OCI-LY7 (cell line): ENCODE results near the gene AK4. TPM values are rescaled to one million over a fixed set of nuclear protein-coding genes. Genes with fewer than 3 reads are reported as not detected.

ENCODE experiments used
- BruUV-seq: library from RNA; stranded (reverse); fragments of 400-500 nt; replicated peaks from 2 replicates; lab custom pipeline; 2021; lab: Mats Ljungman, UMichigan
- CTCF ChIA-PET: fragments of 300-600 bp; sonication (Branson Sonifier 250); formaldehyde crosslinking; loops from one replicate; lab custom pipeline; 2022; ENCODE audit warnings: antibody characterized with exemption; ENCODE audit not compliant: unreplicated experiment; lab: Charles Lee
- POLR2A ChIA-PET: fragments of 300-600 bp; sonication (Branson Sonifier 250); formaldehyde crosslinking; loops from one replicate; lab custom pipeline; 2022; ENCODE audit warnings: antibody characterized with exemption; lab: Charles Lee
- DNase-seq: peaks from one replicate; pipeline ENCODE4 v3.0.0-alpha.2; 2015; ENCODE audit warnings: low spot score
- H2AFZ ChIP-seq: fragments of 200-600 bp; sonication (generic), shearing (Covaris generic); 2 replicates; pipeline ENCODE4 v1.6.1; 2014; ENCODE audit warnings: mild to moderate bottlenecking, antibody characterized with exemption, low read length, moderate library complexity
- H3K27ac ChIP-seq: fragments of 200-600 bp; sonication (generic); 2 replicates; pipeline ENCODE4 v1.5.1; 2014; ENCODE audit warnings: mixed run types, low read depth, mild to moderate bottlenecking, moderate library complexity, low read length, inconsistent platforms; ENCODE audit not compliant: poor library complexity, severe bottlenecking
- H3K36me3 ChIP-seq: fragments of 200-600 bp; sonication (generic); 2 replicates; pipeline ENCODE4 v1.6.1; 2014; ENCODE audit warnings: mild to moderate bottlenecking, antibody characterized with exemption, low read length, moderate library complexity, mixed read lengths; ENCODE audit not compliant: insufficient read depth
- H3K4me1 ChIP-seq: fragments of 200-600 bp; sonication (generic); 2 replicates; pipeline ENCODE4 v1.5.1; 2014; ENCODE audit warnings: mild to moderate bottlenecking, low read length; ENCODE audit not compliant: insufficient read depth, poor library complexity, severe bottlenecking
- H3K4me2 ChIP-seq: fragments of 200-600 bp; sonication (generic); 2 replicates; pipeline ENCODE4 v1.6.1; 2014; ENCODE audit warnings: mild to moderate bottlenecking, low read length
- H3K4me3 ChIP-seq: fragments of 200-600 bp; sonication (generic); 2 replicates; pipeline ENCODE4 v1.5.1; 2014; ENCODE audit warnings: mild to moderate bottlenecking, low read depth, low read length; ENCODE audit not compliant: poor library complexity, severe bottlenecking
- H3K79me2 ChIP-seq: fragments of 200-600 bp; sonication (generic); 2 replicates; pipeline ENCODE4 v1.6.1; 2016; ENCODE audit warnings: low read depth, mild to moderate bottlenecking, low read length, moderate library complexity, mixed read lengths; ENCODE audit not compliant: insufficient read depth
- H3K9me2 ChIP-seq: fragments of 200-600 bp; sonication (generic); 2 replicates; pipeline ENCODE4 v1.6.1; 2016; ENCODE audit warnings: mild to moderate bottlenecking, low read length, mixed read lengths; ENCODE audit not compliant: insufficient read depth
- H3K9me3 ChIP-seq: fragments of 200-600 bp; sonication (generic); 2 replicates; pipeline ENCODE4 v1.6.1; 2014; ENCODE audit warnings: mild to moderate bottlenecking, mixed run types, low read length, mixed read lengths
- H4K20me1 ChIP-seq: fragments of 200-600 bp; sonication (generic); 2 replicates; pipeline ENCODE4 v1.6.1; 2014; ENCODE audit warnings: mild to moderate bottlenecking, antibody characterized with exemption, low read length, moderate library complexity, mixed read lengths; ENCODE audit not compliant: insufficient read depth
- CTCF ChIP-seq: fragments of 200-600 bp; sonication (generic); conservative IDR thresholded peaks from 2 replicates; pipeline ENCODE4 v1.5.1; 2014; ENCODE audit warnings: mild to moderate bottlenecking, antibody characterized with exemption, low read length, moderate library complexity, mixed read lengths
- EZH2phosphoT487 ChIP-seq: fragments of 200-600 bp; sonication (generic); IDR thresholded peaks from 2 replicates; pipeline ENCODE4 v1.6.1; 2018; ENCODE audit warnings: low read depth, borderline replicate concordance, mild to moderate bottlenecking, mixed run types, antibody characterized with exemption, low read length, moderate library complexity, mixed read lengths
- intact Hi-C: fragments of 100-400 bp; cut with micrococcal nuclease; formaldehyde crosslinking; loops from one replicate; pipeline ENCODE4 v1.10.0; 2022; ENCODE audit not compliant: unreplicated experiment
- total RNA-seq, 2 experiments: library from RNA; depleted of rRNA in 1 of 2; stranded (reverse); fragments of >200 nt in 1 of 2; shearing (Covaris generic) in 1 of 2; gene quantifications; 2 replicates each; pipeline ENCODE4 v1.2.3, GENCODE V29; 2014 to 2022

The AK4 gene
- total RNA-seq, 2 experiments from 2014 or later, result 0.16 to 1.4 TPM

DNA sequence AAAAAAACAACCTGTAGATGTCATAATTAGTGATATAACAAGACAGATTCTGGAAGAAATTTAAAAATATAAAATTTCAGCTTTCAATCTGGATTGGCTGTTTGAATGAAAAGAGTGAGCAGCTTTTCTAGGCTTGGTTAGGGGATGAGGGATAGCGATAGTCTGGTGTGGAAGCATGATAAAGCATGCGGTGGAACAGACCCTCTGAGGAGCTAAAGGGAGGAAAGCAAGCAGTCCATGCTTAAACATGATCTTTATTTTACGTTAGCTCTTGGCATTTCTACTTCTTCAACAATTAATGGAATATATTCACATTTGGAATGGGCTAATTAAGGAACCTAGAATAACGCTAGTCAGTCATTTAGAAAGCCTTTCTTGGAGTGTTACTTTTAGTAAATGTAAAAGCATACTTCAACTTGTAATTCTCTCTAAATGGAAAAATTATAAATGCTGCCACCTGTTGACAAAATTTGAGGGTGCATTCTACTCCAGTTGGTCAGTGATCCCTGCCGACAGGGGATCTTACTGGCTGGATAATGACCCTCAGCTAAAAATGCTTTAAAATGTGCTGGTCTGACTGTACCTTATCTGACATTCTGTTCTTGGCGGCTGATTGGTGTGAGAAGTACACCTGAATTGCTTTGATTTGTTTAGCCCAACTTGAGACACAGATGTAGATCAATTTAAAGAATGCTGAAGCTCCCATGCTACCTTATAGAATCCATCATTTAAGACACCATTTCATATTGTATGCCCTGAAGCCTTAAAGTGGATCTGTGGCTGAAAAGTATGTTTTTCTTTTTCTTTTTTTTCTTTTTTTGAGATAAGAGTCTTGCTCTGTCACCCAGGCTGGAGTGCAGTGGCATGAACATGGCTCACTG, 61.2 kb downstream of the AK4 start:
- Histone ChIP-seq H3K9me3 (no peaks in the 10 kb centered on the region), H4K20me1 (no peaks in the 10 kb centered on the region), H3K4me2 (no peak overlapping the region), H3K36me3 (no peaks in the 10 kb centered on the region), H3K4me1 (no peaks in the 10 kb centered on the region), H3K4me3 (no peak overlapping the region), H3K79me2 (no peaks in the 10 kb centered on the region), H3K9me2 (no peaks in the 10 kb centered on the region), H3K27ac (no peak overlapping the region), H2AFZ (no peak overlapping the region)
- DNase-seq, result peak; percentile 36
- POLR2A ChIA-PET, result interaction anchor here (0.6 kb wide), 3 partner anchors 97 to 454 kb away, joined by 3 to 4 read pairs (median 3); no protein-coding TSS in a partner anchor
- intact Hi-C loops, result loop anchor here (5.0 kb wide), 1 partner anchor 147 kb away; no protein-coding TSS in a partner anchor
- BruUV-seq, result no TSS peak
- TF ChIP-seq EZH2phosphoT487 (no peak), CTCF (peak; percentile 80)
- CTCF ChIA-PET, result no interaction called here

GRCh38 chr1:65210325-65210724, 62.3 kb downstream of the AK4 start:
- Histone ChIP-seq H3K4me3 (no peak overlapping the region), H3K36me3 (no peaks in the 10 kb centered on the region), H3K9me3 (no peaks in the 10 kb centered on the region), H3K4me1 (no peaks in the 10 kb centered on the region), H3K27ac (no peak overlapping the region), H3K4me2 (no peak overlapping the region), H4K20me1 (no peaks in the 10 kb centered on the region), H2AFZ (no peak overlapping the region), H3K9me2 (no peaks in the 10 kb centered on the region), H3K79me2 (no peaks in the 10 kb centered on the region)
- ChIA-PET POLR2A (no interaction called here), CTCF (no interaction called here)
- no peak for DNase-seq
- intact Hi-C loops, result no loop called here
- no TSS peak for BruUV-seq
- no peak for TF ChIP-seq CTCF

DNA sequence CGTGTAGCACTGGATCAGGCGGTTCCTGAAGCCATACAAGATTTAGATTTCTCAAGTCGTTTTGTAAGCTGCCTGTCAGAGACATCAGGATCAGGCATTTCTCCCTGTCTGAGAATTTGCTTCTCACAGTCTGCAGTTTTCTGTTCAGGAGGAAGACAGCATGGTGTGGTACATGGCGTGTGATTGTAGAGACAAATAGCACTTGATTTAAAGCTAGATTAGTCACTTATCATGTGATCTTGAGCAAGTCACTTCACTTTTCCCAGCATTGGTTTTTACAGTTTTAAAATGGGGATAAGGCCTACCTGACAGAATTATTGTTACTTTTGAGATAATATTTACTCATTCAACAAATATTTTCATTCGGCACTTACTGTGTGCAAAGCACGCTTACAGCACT, 63.3 kb downstream of the AK4 start:
- Histone ChIP-seq H3K79me2 (no peaks in the 10 kb centered on the region), H3K4me3 (no peak overlapping the region), H3K36me3 (no peaks in the 10 kb centered on the region), H3K27ac (no peak overlapping the region), H3K4me2 (no peak overlapping the region), H2AFZ (no peak overlapping the region), H3K4me1 (no peaks in the 10 kb centered on the region), H4K20me1 (no peaks in the 10 kb centered on the region), H3K9me3 (no peaks in the 10 kb centered on the region), H3K9me2 (no peaks in the 10 kb centered on the region)
- ChIA-PET POLR2A (no interaction called here), CTCF (no interaction called here)
- BruUV-seq, result no TSS peak
- TF ChIP-seq CTCF, result no peak
- TF ChIP-seq EZH2phosphoT487, result no peak
- DNase-seq, result no peak
- intact Hi-C loops, result no loop called here
